MM.1S (cell line): ENCODE measurements around the gene COMT.

Source experiments
- DNase-seq: peaks from one replicate; pipeline ENCODE4 v3.0.0-alpha.2; 2015
- H2AFZ ChIP-seq: fragments of 300-600 bp; sonication (generic); 2 replicates; pipeline ENCODE4 v1.6.0; 2016; ENCODE audit warnings: antibody characterized with exemption, low read length
- H3F3A ChIP-seq: fragments of 300-600 bp; sonication (generic); 2 replicates; pipeline ENCODE4 v1.6.1; 2016; ENCODE audit warnings: mild to moderate bottlenecking, antibody characterized with exemption, low read length, moderate library complexity, mixed read lengths; ENCODE audit not compliant: insufficient read depth
- H3K27ac ChIP-seq: fragments of 300-600 bp; sonication (generic); 2 replicates; pipeline ENCODE4 v1.5.1; 2016; ENCODE audit warnings: mild to moderate bottlenecking, low read length
- H3K27me3 ChIP-seq: fragments of 300-600 bp; sonication (generic); replicated peaks from 2 replicates; pipeline ENCODE4 v1.6.0; 2016; ENCODE audit warnings: low read length; ENCODE audit not compliant: insufficient read depth
- H3K36me3 ChIP-seq: fragments of 300-600 bp; sonication (generic); replicated peaks from 2 replicates; pipeline ENCODE4 v1.6.1; 2016; ENCODE audit warnings: mild to moderate bottlenecking, low read length, mixed read lengths; ENCODE audit not compliant: insufficient read depth
- H3K4me1 ChIP-seq: fragments of 300-600 bp; sonication (generic); 2 replicates; pipeline ENCODE4 v1.6.1; 2016; ENCODE audit warnings: low read length, mixed read lengths
- H3K4me2 ChIP-seq: fragments of 300-600 bp; sonication (generic); 2 replicates; pipeline ENCODE4 v1.6.0; 2016; ENCODE audit warnings: low read depth, low read length
- H3K4me3 ChIP-seq: fragments of 300-600 bp; sonication (generic); 2 replicates; pipeline ENCODE4 v1.5.1; 2016; ENCODE audit warnings: low read length, mixed read lengths
- H3K79me2 ChIP-seq: fragments of 300-600 bp; sonication (generic); 2 replicates; pipeline ENCODE4 v1.6.1; 2016; ENCODE audit warnings: mixed run types, low read length, mixed read lengths
- H3K9ac ChIP-seq: fragments of 300-600 bp; sonication (generic); 2 replicates; pipeline ENCODE4 v1.6.1; 2016; ENCODE audit warnings: low read length, mixed read lengths
- H3K9me2 ChIP-seq: fragments of 300-600 bp; sonication (generic); replicated peaks from 2 replicates; pipeline ENCODE4 v1.6.1; 2016; ENCODE audit warnings: mild to moderate bottlenecking, low read length, mixed read lengths; ENCODE audit not compliant: insufficient read depth
- H3K9me3 ChIP-seq: fragments of 300-600 bp; sonication (generic); replicated peaks from 2 replicates; pipeline ENCODE4 v1.6.1; 2016; ENCODE audit warnings: mild to moderate bottlenecking, low read length, mixed read lengths; ENCODE audit not compliant: insufficient read depth
- H4K20me1 ChIP-seq: fragments of 300-600 bp; sonication (generic); 2 replicates; pipeline ENCODE4 v1.6.1; 2016; ENCODE audit warnings: mild to moderate bottlenecking, low read length, moderate library complexity, mixed read lengths; ENCODE audit not compliant: insufficient read depth
- CTCF ChIP-seq: fragments of 300-600 bp; sonication (generic); IDR thresholded peaks from 2 replicates; pipeline ENCODE4 v1.5.1; 2016; ENCODE audit warnings: antibody characterized with exemption, low read length, mixed read lengths
- EZH2 ChIP-seq: fragments of 300-600 bp; sonication (generic); optimal IDR thresholded peaks from 2 replicates; pipeline ENCODE3; 2017; ENCODE audit warnings: low read depth, mild to moderate bottlenecking, antibody characterized with exemption, low read length, mixed read lengths
- EZH2phosphoT487 ChIP-seq: fragments of 300-600 bp; sonication (generic); IDR thresholded peaks from 2 replicates; pipeline ENCODE4 v1.6.1; 2018; ENCODE audit warnings: antibody characterized with exemption, low read length

The COMT gene

GRCh38 chr22:19960491-19961200 lies 19.1 kb downstream of the COMT start:
- H3K36me3 ChIP-seq, result no peaks in the 10 kb centered on the region
- H3K4me2 ChIP-seq, result no peak overlapping the region
- no peaks in the 10 kb centered on the region for H3K27me3 ChIP-seq
- H3F3A ChIP-seq, result no peaks in the 10 kb centered on the region
- H3K4me1 ChIP-seq, result peaks cover 3% of the 10 kb centered on the region; the same call in 1 of the 2 replicates
- H3K79me2 ChIP-seq, result no peaks in the 10 kb centered on the region
- H3K9me2 ChIP-seq, result no peaks in the 10 kb centered on the region
- no peak overlapping the region for H3K9ac ChIP-seq
- TF ChIP-seq EZH2phosphoT487 (no peak), CTCF (no peak), EZH2 (no peak)
- DNase-seq, result no peak
- no peak overlapping the region for H2AFZ ChIP-seq
- no peaks in the 10 kb centered on the region for H4K20me1 ChIP-seq
- no peaks in the 10 kb centered on the region for H3K9me3 ChIP-seq
- H3K27ac ChIP-seq, result no peak overlapping the region
- no peak overlapping the region for H3K4me3 ChIP-seq

- Histone ChIP-seq H3K9me3 (no peaks in the 10 kb centered on the region), H3K27me3 (no peaks in the 10 kb centered on the region), H3K36me3 (no peaks in the 10 kb centered on the region), H3F3A (no peaks in the 10 kb centered on the region), H3K9me2 (no peaks in the 10 kb centered on the region), H4K20me1 (no peaks in the 10 kb centered on the region), H3K27ac (no peak overlapping the region), H3K4me1 (peaks cover 3% of the 10 kb centered on the region; the same call in 1 of the 2 replicates), H2AFZ (no peak overlapping the region), H3K4me3 (no peak overlapping the region), H3K79me2 (no peaks in the 10 kb centered on the region), H3K9ac (no peak overlapping the region), H3K4me2 (no peak overlapping the region)
- no peak for TF ChIP-seq EZH2phosphoT487
- TF ChIP-seq EZH2, result no peak
- TF ChIP-seq CTCF, result no peak
- no peak for DNase-seq
Measured at GRCh38 chr22:19961201-19961580, 19.6 kb downstream of the COMT start.

- Histone ChIP-seq H3K4me1 (peaks cover 3% of the 10 kb centered on the region; the same call in 1 of the 2 replicates), H3K9me3 (no peaks in the 10 kb centered on the region)
Measured at GRCh38 chr22:19961868-19962245, 20.3 kb downstream of the COMT start.

More at GRCh38 chr22:19961868-19962245, 20.3 kb downstream of the COMT start:
- H3K36me3 ChIP-seq, result no peaks in the 10 kb centered on the region
- no peaks in the 10 kb centered on the region for H3K79me2 ChIP-seq
- H3K27me3 ChIP-seq, result no peaks in the 10 kb centered on the region
- H3K4me2 ChIP-seq, result no peak overlapping the region
- H4K20me1 ChIP-seq, result no peaks in the 10 kb centered on the region
- no peaks in the 10 kb centered on the region for H3K9me2 ChIP-seq
- H3F3A ChIP-seq, result no peaks in the 10 kb centered on the region
- no peak for DNase-seq
- TF ChIP-seq EZH2, result no peak
- TF ChIP-seq EZH2phosphoT487, result no peak
- TF ChIP-seq CTCF, result no peak
- H3K27ac ChIP-seq, result no peak overlapping the region
- no peak overlapping the region for H3K4me3 ChIP-seq
- no peak overlapping the region for H3K9ac ChIP-seq
- no peak overlapping the region for H2AFZ ChIP-seq
